Caco-2 (cell line): ENCODE measurements around the gene RNF207. TPM values are rescaled to one million over a fixed set of nuclear protein-coding genes. Genes with fewer than 3 reads are reported as not detected.
"Not testable (repeated sequence)": the region's sequence is repeated elsewhere in the genome, so short reads cannot be mapped to it uniquely, and the experiment has no call there.

Source experiments
- BruUV-seq: library from RNA; stranded (reverse); fragments of 400-500 nt; replicated peaks from 2 replicates; lab custom pipeline; 2021; lab: Mats Ljungman, UMichigan
- CTCF ChIA-PET: fragments of 300-600 bp; sonication (Branson Sonifier 250); formaldehyde crosslinking; loops from one replicate; lab custom pipeline; 2022; ENCODE audit warnings: antibody characterized with exemption; lab: Charles Lee
- POLR2A ChIA-PET: fragments of 300-600 bp; sonication (Branson Sonifier 250); formaldehyde crosslinking; loops from one replicate; lab custom pipeline; 2022; ENCODE audit warnings: antibody characterized with exemption; lab: Charles Lee
- DNase-seq, 2 experiments: peaks; one replicate each; pipeline versions ENCODE4 v3.0.0 to v3.0.0-alpha.2; 2020 to 2022
- H3K27me3 ChIP-seq: replicated peaks from 2 replicates; pipeline ENCODE4 v1.6.0; 2011; ENCODE audit warnings: low read length; ENCODE audit not compliant: control insufficient read depth, insufficient read depth
- H3K36me3 ChIP-seq: 2 replicates; pipeline ENCODE4 v1.5.1; 2011; ENCODE audit warnings: low read length; ENCODE audit not compliant: control insufficient read depth, insufficient read depth
- H3K4me1 ChIP-seq: fragments of 250-450 bp; sonication (Bioruptor Pico); 2 replicates; pipeline ENCODE4 v1.5.1; 2020; ENCODE audit warnings: mild to moderate bottlenecking
- H3K4me3 ChIP-seq: 2 replicates; pipeline ENCODE4 v1.5.1; 2011; ENCODE audit warnings: low read depth, mild to moderate bottlenecking, control low read depth, low read length
- H3K9me3 ChIP-seq: fragments of 250-450 bp; sonication (Bioruptor Pico); 2 replicates; pipeline ENCODE4 v1.5.1; 2020; ENCODE audit warnings: mild to moderate bottlenecking, moderate library complexity
- H3K27ac Mint-ChIP-seq: one replicate; pipeline ENCODE4 v1.8.0; 2022; ENCODE audit warnings: mixed read lengths; ENCODE audit not compliant: unreplicated experiment
- H3K27me3 Mint-ChIP-seq: one replicate; pipeline ENCODE4 v1.8.0; 2022; ENCODE audit warnings: mixed read lengths; ENCODE audit not compliant: insufficient read depth, unreplicated experiment
- H3K36me3 Mint-ChIP-seq: one replicate; pipeline ENCODE4 v1.8.0; 2022; ENCODE audit warnings: mild to moderate bottlenecking, mixed read lengths; ENCODE audit not compliant: insufficient read depth, unreplicated experiment
- H3K4me1 Mint-ChIP-seq: one replicate; pipeline ENCODE4 v1.8.0; 2022; ENCODE audit warnings: low read depth, mixed read lengths; ENCODE audit not compliant: unreplicated experiment
- H3K4me3 Mint-ChIP-seq: one replicate; pipeline ENCODE4 v1.8.0; 2022; ENCODE audit warnings: mild to moderate bottlenecking, moderate library complexity, mixed read lengths; ENCODE audit not compliant: unreplicated experiment
- H3K9me3 Mint-ChIP-seq: one replicate; pipeline ENCODE4 v1.8.0; 2022; ENCODE audit warnings: mixed read lengths; ENCODE audit not compliant: unreplicated experiment
- intact Hi-C: fragments of 100-400 bp; cut with micrococcal nuclease; formaldehyde crosslinking; loops from one replicate; pipeline ENCODE4 v1.10.0; 2022; ENCODE audit not compliant: unreplicated experiment
- total RNA-seq: library from RNA; stranded (reverse); gene quantifications from 2 replicates; pipeline ENCODE4 v1.2.3, GENCODE V29; 2022
- TF ChIP-seq, protein P1 (sequence below), 2 experiments: fragments of 200-600 bp in 1 of 2; IDR thresholded peaks; 1 replicate in 1 of 2; 2 replicates in 1 of 2; pipeline versions ENCODE4 v1.5.1 to v1.8.0; 2011 to 2022; ENCODE audit warnings: antibody characterized with exemption in 1 of 2, control low read depth in 1 of 2, inconsistent platforms in 1 of 2, low read depth in 1 of 2, low read length in 1 of 2, mild to moderate bottlenecking in 1 of 2, moderate library complexity in 1 of 2; ENCODE audit not compliant: insufficient read depth in 1 of 2, severe bottlenecking in 1 of 2, unreplicated experiment in 1 of 2

Gene RNF207
- total RNA-seq, 1 experiment from 2014 or later: 27.4 TPM

DNA sequence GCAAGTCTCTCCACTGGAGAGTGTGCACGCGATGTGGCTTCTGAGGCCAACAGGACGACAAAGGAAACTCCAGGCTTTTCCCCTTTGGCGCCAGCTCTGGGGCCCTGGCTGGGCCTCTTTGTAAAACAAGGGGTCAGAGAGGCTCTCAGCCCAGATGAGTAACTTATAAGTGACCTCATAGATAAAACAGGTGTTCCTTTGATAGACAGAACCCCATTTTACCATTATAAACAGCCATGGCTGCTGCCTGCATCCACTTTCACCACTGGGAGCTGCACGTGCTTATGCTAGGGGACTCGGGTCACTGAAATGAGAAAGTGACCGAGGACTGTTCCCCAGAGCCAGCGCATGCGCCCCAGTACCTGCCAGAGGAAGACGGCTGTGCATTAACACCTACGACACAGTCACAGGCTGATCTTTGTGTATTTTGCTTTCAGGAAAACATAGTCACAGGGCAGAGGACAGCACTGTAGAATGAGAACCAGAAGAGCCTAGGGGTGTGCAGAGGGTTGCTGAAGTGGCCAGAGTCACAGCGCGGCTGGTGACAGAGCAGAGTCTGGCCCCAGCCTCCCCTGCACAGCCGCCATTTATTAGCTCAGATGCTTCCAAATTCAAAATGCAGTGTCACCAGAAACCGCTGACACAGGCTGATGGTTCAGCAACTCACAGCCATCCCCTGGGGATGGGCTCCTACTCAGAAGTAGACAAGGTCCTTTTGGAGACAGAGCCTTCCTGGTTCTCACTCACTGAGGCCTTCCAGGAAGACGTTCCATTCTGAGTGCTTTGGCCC is 12.7 kb downstream of the RNF207 start:
- Mint-ChIP-seq H3K4me1 (no peaks in the 10 kb centered on the region), H3K27me3 (no peaks in the 10 kb centered on the region), H3K9me3 (no peaks in the 10 kb centered on the region), H3K36me3 (peaks cover 22% of the 10 kb centered on the region), H3K27ac (no peak overlapping the region), H3K4me3 (no peak overlapping the region)
- no peak for DNase-seq
- TF ChIP-seq, protein P1, sequence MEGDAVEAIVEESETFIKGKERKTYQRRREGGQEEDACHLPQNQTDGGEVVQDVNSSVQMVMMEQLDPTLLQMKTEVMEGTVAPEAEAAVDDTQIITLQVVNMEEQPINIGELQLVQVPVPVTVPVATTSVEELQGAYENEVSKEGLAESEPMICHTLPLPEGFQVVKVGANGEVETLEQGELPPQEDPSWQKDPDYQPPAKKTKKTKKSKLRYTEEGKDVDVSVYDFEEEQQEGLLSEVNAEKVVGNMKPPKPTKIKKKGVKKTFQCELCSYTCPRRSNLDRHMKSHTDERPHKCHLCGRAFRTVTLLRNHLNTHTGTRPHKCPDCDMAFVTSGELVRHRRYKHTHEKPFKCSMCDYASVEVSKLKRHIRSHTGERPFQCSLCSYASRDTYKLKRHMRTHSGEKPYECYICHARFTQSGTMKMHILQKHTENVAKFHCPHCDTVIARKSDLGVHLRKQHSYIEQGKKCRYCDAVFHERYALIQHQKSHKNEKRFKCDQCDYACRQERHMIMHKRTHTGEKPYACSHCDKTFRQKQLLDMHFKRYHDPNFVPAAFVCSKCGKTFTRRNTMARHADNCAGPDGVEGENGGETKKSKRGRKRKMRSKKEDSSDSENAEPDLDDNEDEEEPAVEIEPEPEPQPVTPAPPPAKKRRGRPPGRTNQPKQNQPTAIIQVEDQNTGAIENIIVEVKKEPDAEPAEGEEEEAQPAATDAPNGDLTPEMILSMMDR (IDR thresholded peaks at IDR 0.05; ENCODE audit: insufficient read depth in 1 of 2, low read depth in 1 of 2, low read length in 1 of 2, severe bottlenecking in 1 of 2, unreplicated experiment in 1 of 2): no peak
- H3K9me3 ChIP-seq: no peaks in the 10 kb centered on the region
- no TSS peak for BruUV-seq
- H3K4me1 ChIP-seq: peaks cover 8% of the 10 kb centered on the region; the same call in 1 of the 2 replicates
- no peak overlapping the region for H3K4me3 ChIP-seq
- ChIA-PET POLR2A (no interaction called here), CTCF (interaction anchor here (0.5 kb wide), 1 partner anchor 117 kb away, joined by 4 read pairs; no protein-coding TSS in a partner anchor)
- intact Hi-C loops: no loop called here
- H3K36me3 ChIP-seq: no peaks in the 10 kb centered on the region
- no peaks in the 10 kb centered on the region for H3K27me3 ChIP-seq

DNA sequence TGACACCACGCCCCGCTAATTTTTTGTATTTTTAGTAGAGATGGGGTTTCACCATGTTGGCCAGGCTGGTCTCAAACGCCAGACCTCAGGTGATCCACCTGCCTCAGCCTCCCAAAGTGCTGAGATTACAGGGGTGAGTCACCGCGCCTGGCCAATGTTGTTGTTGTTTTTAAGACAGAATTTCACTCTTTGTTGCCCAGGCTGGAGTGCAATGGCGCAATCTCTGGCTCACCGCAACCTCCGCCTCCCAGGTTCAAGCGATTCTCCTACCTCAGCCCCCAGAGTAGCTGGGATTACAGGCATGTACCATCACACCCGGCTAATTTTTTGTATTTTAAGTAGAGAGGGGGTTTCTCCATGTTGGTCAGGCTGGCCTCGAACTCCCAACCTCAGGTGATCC is 13.7 kb downstream of the RNF207 start:
- intact Hi-C loops, CTCF ChIA-PET, H3K27ac Mint-ChIP-seq, H3K9me3 Mint-ChIP-seq, POLR2A ChIA-PET, BruUV-seq, H3K27me3 Mint-ChIP-seq, H3K36me3 ChIP-seq, DNase-seq, H3K4me3 ChIP-seq, H3K4me1 Mint-ChIP-seq, H3K9me3 ChIP-seq, H3K27me3 ChIP-seq, H3K4me3 Mint-ChIP-seq: not testable (repeated sequence)
- peaks cover 33% of the 10 kb centered on the region for H3K36me3 Mint-ChIP-seq
- H3K4me1 ChIP-seq: peaks cover 19% of the 10 kb centered on the region

DNA sequence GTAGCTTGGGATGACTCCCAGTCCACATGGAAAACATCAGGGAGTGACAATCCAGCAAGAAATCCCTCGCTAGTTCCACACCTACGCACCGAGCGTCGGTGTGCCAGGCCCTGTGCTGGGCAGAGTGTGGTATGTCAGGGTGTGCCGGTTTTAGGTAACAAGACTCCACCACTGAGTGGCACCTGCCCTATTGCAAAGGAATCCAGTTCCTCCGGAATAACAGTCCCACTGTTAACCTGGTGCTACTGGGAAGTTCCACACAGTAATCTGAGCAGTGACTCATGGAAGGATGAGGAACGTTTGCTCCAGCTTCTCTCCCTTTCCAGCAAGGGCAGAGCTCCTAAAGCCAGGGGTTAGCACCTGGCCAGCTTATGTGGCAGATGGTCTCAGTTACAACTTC is 14.3 kb downstream of the RNF207 start:
- TF ChIP-seq, protein P1 (IDR thresholded peaks at IDR 0.05; ENCODE audit: insufficient read depth in 1 of 2, low read depth in 1 of 2, low read length in 1 of 2, severe bottlenecking in 1 of 2, unreplicated experiment in 1 of 2): no peak
- H3K4me3 Mint-ChIP-seq: no peak overlapping the region
- Histone ChIP-seq H3K4me1 (peaks cover 25% of the 10 kb centered on the region), H3K36me3 (no peaks in the 10 kb centered on the region), H3K4me3 (no peak overlapping the region), H3K27me3 (no peaks in the 10 kb centered on the region), H3K9me3 (no peaks in the 10 kb centered on the region)
- no peak for DNase-seq
- peaks cover 39% of the 10 kb centered on the region for H3K36me3 Mint-ChIP-seq
- ChIA-PET CTCF (no interaction called here), POLR2A (no interaction called here)
- H3K4me1 Mint-ChIP-seq: no peaks in the 10 kb centered on the region
- no TSS peak for BruUV-seq
- H3K27me3 Mint-ChIP-seq: no peaks in the 10 kb centered on the region
- intact Hi-C loops: no loop called here
- H3K9me3 Mint-ChIP-seq: no peaks in the 10 kb centered on the region
- H3K27ac Mint-ChIP-seq: no peak overlapping the region
